PC-3 (cell line): ENCODE measurements around the gene MED8.

Experiments
- CTCF ChIP-seq: fragments of 300-600 bp; sonication (generic); conservative IDR thresholded peaks from 2 replicates; pipeline ENCODE4 v1.5.1; 2017; ENCODE audit warnings: antibody characterized with exemption, low read depth, mild to moderate bottlenecking, low read length
- EZH2 ChIP-seq: fragments of 300-600 bp; sonication (generic); IDR thresholded peaks from one replicate; pipeline ENCODE4 v1.6.1; 2017; ENCODE audit warnings: antibody characterized with exemption, mild to moderate bottlenecking, low read length; ENCODE audit not compliant: unreplicated experiment
- EZH2phosphoT487 ChIP-seq: fragments of 300-600 bp; sonication (generic); IDR thresholded peaks from 2 replicates; pipeline ENCODE4 v1.6.1; 2018; ENCODE audit warnings: mild to moderate bottlenecking, antibody characterized with exemption, low read length, borderline replicate concordance

- TF ChIP-seq CTCF (no peak), EZH2 (no peak), EZH2phosphoT487 (no peak)
Measured at GRCh38 chr1:43427524-43427923, 37.9 kb upstream of the MED8 start.
